B cell (primary cell): ENCODE data around the gene BMERB1. TPM values are rescaled to one million over a fixed set of nuclear protein-coding genes. Genes with fewer than 3 reads are reported as not detected.
"Not testable (repeated sequence)": the region's sequence is repeated elsewhere in the genome, so short reads cannot be mapped to it uniquely, and the experiment has no call there.

ENCODE experiments used
- ATAC-seq: fragments of 200-7000 bp; cut with Tn5 transposase; one replicate; pipeline ENCODE4 v1.10.0; 2021; ENCODE audit warnings: low read depth, mild to moderate bottlenecking, moderate number of reproducible peaks, moderate library complexity
- CTCF ChIA-PET: fragments of 350-600 bp; sonication (Branson Sonifier 250); formaldehyde crosslinking; loops from one replicate; lab custom pipeline; 2021; ENCODE audit warnings: antibody characterized with exemption, inconsistent platforms; lab: Charles Lee
- POLR2A ChIA-PET: fragments of 350-600 bp; sonication (Branson Sonifier 250); formaldehyde crosslinking; loops from one replicate; lab custom pipeline; 2021; ENCODE audit warnings: antibody characterized with exemption; lab: Charles Lee
- DNase-seq: peaks from one replicate; pipeline ENCODE4 v3.0.0; 2013
- H2AFZ ChIP-seq: 2 replicates; pipeline ENCODE4 v1.6.1; 2012; ENCODE audit warnings: mild to moderate bottlenecking, low read depth, low read length; ENCODE audit not compliant: insufficient read depth, poor library complexity, severe bottlenecking
- H3K27ac ChIP-seq, 2 donors: 1 replicate in 1 of 2; 2 replicates in 1 of 2; pipeline ENCODE4 v1.5.1; 2012 to 2013; ENCODE audit warnings: low read length in 2 of 2, mild to moderate bottlenecking in 2 of 2, moderate library complexity in 1 of 2
- H3K27me3 ChIP-seq, 4 experiments: fragments of 200-600 bp in 1 of 4; sonication (generic) in 1 of 4; replicated peaks in 1 of 4; 1 replicate in 2 of 4; 2 replicates in 2 of 4; pipeline versions ENCODE4 v1.6.1 to v1.7.0; 2013 to 2016; ENCODE audit warnings: low read length in 3 of 4, mild to moderate bottlenecking in 2 of 4, mixed read lengths in 1 of 4, moderate library complexity in 1 of 4; ENCODE audit not compliant: insufficient read depth in 4 of 4, control insufficient read depth in 3 of 4; ENCODE audit errors: control extremely low read depth in 1 of 4
- H3K36me3 ChIP-seq, 2 experiments: replicated peaks in 1 of 2; 1 replicate in 1 of 2; 2 replicates in 1 of 2; pipeline versions ENCODE4 v1.6.1 to v1.7.1; 2013; ENCODE audit warnings: low read length in 1 of 2; ENCODE audit not compliant: insufficient read depth in 2 of 2, control insufficient read depth in 1 of 2; ENCODE audit errors: control extremely low read depth in 1 of 2, extremely low read depth in 1 of 2
- H3K4me1 ChIP-seq, 2 donors: fragments of 200-600 bp in 1 of 2; sonication (generic) in 1 of 2; 1 replicate in 1 of 2; 2 replicates in 1 of 2; pipeline versions ENCODE4 v1.5.1 to v1.6.1; 2013 to 2017; ENCODE audit warnings: low read length in 2 of 2; ENCODE audit not compliant: control insufficient read depth in 2 of 2, insufficient read depth in 2 of 2
- H3K4me2 ChIP-seq: replicated peaks from 2 replicates; pipeline ENCODE3; 2012; ENCODE audit warnings: mild to moderate bottlenecking, low read depth, low read length; ENCODE audit not compliant: poor library complexity, severe bottlenecking
- H3K4me3 ChIP-seq, 5 experiments: fragments of 200-600 bp in 1 of 5; sonication (generic) in 1 of 5; 1 replicate in 3 of 5; 2 replicates in 2 of 5; pipeline versions ENCODE4 v1.5.1 to v1.7.0; 2011 to 2016; ENCODE audit warnings: low read length in 4 of 5, mild to moderate bottlenecking in 4 of 5, low read depth in 2 of 5, control low read depth in 1 of 5, moderate library complexity in 1 of 5; ENCODE audit not compliant: insufficient read depth in 1 of 5; ENCODE audit errors: control extremely low read depth in 1 of 5, extremely low read depth in 1 of 5
- H3K79me2 ChIP-seq: fragments of 200-600 bp; sonication (generic); one replicate; pipeline ENCODE4 v1.6.0; 2016; ENCODE audit warnings: low read length; ENCODE audit not compliant: control insufficient read depth, insufficient read depth
- H3K9ac ChIP-seq: fragments of 200-600 bp; sonication (generic); 2 replicates; pipeline ENCODE4 v1.6.1; 2017; ENCODE audit warnings: mild to moderate bottlenecking, low read length, moderate library complexity
- H3K9me3 ChIP-seq, 3 donors: one replicate each; pipeline versions ENCODE4 v1.6.1 to v1.7.1; 2013; ENCODE audit warnings: low read length in 2 of 3; ENCODE audit not compliant: control insufficient read depth in 2 of 3, insufficient read depth in 1 of 3; ENCODE audit errors: control extremely low read depth in 1 of 3
- H4K20me1 ChIP-seq: 2 replicates; pipeline ENCODE4 v1.6.0; 2012; ENCODE audit warnings: mild to moderate bottlenecking, low read length; ENCODE audit not compliant: insufficient read depth, control insufficient read depth, poor library complexity, severe bottlenecking
- H3K27ac Mint-ChIP-seq: one replicate; pipeline ENCODE4 v1.8.0; 2021; ENCODE audit warnings: mixed read lengths
- H3K27me3 Mint-ChIP-seq: one replicate; pipeline ENCODE4 v1.8.0; 2021; ENCODE audit warnings: mixed read lengths
- H3K4me1 Mint-ChIP-seq: one replicate; pipeline ENCODE4 v1.8.0; 2021; ENCODE audit warnings: mixed read lengths
- H3K4me3 Mint-ChIP-seq: one replicate; pipeline ENCODE4 v1.8.0; 2021; ENCODE audit warnings: mixed read lengths
- H3K9me3 Mint-ChIP-seq: one replicate; pipeline ENCODE4 v1.8.0; 2022; ENCODE audit warnings: mixed read lengths; ENCODE audit not compliant: insufficient read depth
- EZH2 ChIP-seq: IDR thresholded peaks from 2 replicates; pipeline ENCODE4 v1.6.1; 2012; ENCODE audit warnings: borderline replicate concordance, low read depth, mild to moderate bottlenecking, moderate library complexity, low read length; ENCODE audit not compliant: insufficient read depth, poor library complexity, severe bottlenecking
- WGBS: methylation state at CpG from one replicate; pipeline ENCODE4 v1.1.5; 2013; ENCODE audit warnings: missing lambda C conversion rate; ENCODE audit not compliant: insufficient coverage; 5-methylcytosine and 5-hydroxymethylcytosine counted together
- intact Hi-C: fragments of 100-400 bp; cut with micrococcal nuclease; formaldehyde crosslinking; loops from one replicate; pipeline ENCODE4 v1.10.0; 2022
- polyA plus RNA-seq: library from polyadenylated mRNA; depleted of rRNA; stranded (reverse); fragments of >200 nt; gene quantifications from 2 replicates; pipeline ENCODE4 v1.2.3, GENCODE V29; 2012
- total RNA-seq, 2 donors: library from RNA; stranded (reverse); fragments of 120-200 nt in 1 of 2; gene quantifications; 1 replicate in 1 of 2; 2 replicates in 1 of 2; pipeline versions ENCODE4 v1.2.3 to v1.2.4, GENCODE V29; 2013 to 2022
- TF ChIP-seq, protein P1 (sequence below): fragments of 200-600 bp; IDR thresholded peaks from one replicate; pipeline ENCODE4 v1.8.0; 2022; ENCODE audit warnings: antibody characterized with exemption, mild to moderate bottlenecking

Gene BMERB1
- total and polyA plus RNA-seq, 2 donors (not counting 1 experiment from before 2014, with no cell fraction given), result 2.2 to 11.2 TPM

DNA sequence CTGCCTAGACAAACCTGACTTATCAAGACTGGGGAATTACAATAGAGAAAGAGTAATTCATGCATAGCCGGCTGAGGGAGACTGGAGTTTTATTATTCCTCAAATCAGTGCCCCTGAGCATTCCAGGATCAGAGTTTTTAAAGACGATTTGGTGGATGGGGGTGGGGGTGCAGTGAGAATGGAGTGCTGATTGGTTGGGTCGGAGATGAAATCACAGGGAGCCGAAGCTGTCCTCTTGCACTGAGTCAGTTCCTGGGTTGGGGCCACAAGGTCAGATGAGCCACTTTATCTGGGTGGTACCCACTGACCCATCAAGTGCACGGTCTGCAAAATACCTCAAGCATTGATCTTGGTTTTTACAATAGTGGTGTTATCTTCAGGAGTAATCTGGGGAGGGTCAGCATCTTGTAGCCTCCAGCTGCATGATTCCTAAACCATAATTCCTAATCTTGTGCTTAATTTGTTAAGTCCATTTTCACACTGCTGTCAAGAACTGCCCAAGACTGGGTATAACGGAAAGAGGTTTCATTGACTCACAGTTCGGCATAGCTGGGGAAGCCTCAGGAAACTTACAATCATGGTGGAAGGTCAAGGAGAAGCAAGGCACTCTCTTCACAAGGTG lies 139.0 kb downstream of the BMERB1 start:
- no peaks in the 10 kb centered on the region for H3K79me2 ChIP-seq
- ChIA-PET CTCF (no interaction called here), POLR2A (no interaction called here)

DNA sequence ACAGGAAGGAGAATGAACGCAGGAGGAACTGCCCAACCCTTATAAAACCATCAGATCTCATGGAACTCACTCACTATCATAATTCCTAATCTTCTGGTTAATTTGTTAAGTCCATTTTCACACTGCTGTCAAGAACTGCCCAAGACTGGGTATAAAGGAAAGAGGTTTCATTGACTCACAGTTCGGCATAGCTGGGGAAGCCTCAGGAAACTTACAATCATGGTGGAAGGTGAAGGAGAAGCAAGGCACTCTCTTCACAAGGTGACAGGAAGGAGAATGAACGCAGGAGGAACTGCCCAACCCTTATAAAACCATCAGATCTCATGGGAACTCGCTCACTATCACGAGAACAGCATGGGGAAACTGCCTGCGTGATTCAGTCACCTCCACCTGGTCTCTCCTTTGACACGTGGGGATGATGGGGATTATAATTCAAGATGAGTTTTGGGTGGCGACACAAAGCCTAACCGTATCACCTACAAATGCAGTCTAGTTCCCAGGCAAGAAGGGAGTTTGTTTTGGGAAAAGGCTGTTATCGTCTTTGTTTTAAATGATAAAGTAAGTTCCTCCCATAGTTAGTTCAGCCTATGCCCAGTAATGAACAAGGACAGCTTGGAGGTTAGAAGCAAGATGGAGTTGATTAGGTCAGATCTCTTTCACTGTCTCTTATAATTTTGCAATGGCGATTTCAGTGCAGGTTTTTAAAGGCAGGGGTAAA lies 139.7 kb downstream of the BMERB1 start:
- H3K4me1 Mint-ChIP-seq, H3K79me2 ChIP-seq, H3K27me3 ChIP-seq, H3K9ac ChIP-seq, ATAC-seq, H3K4me2 ChIP-seq, intact Hi-C loops, POLR2A ChIA-PET, DNase-seq, H3K27ac ChIP-seq, H3K36me3 ChIP-seq, H3K4me1 ChIP-seq, H3K27me3 Mint-ChIP-seq, H2AFZ ChIP-seq, CTCF ChIA-PET, H3K4me3 ChIP-seq, H3K4me3 Mint-ChIP-seq, H3K27ac Mint-ChIP-seq, H4K20me1 ChIP-seq: not testable (repeated sequence)
- WGBS, result 100% methylated on average over 4 of the region's 11 CpGs
- H3K9me3 Mint-ChIP-seq, result peaks cover 13% of the 10 kb centered on the region
- peaks cover 0 to 15% (median 0%) of the 10 kb centered on the region in 3 donors for H3K9me3 ChIP-seq

More for the DNA sequence above, 139.0 kb downstream of the BMERB1 start:
- Histone ChIP-seq H3K9ac (no peak overlapping the region), H3K9me3 (peaks cover 0 to 15% (median 0%) of the 10 kb centered on the region in 3 donors), H3K27ac (no peak overlapping the region), H2AFZ (no peak overlapping the region), H3K4me3 (no peak overlapping the region), H3K4me1 (no peaks in the 10 kb centered on the region), H3K4me2 (no peak overlapping the region), H3K36me3 (no peaks in the 10 kb centered on the region), H4K20me1 (no peaks in the 10 kb centered on the region), H3K27me3 (no peaks in the 10 kb centered on the region)
- no peak overlapping the region for H3K27ac Mint-ChIP-seq
- intact Hi-C loops, result no loop called here
- no peaks in the 10 kb centered on the region for H3K27me3 Mint-ChIP-seq
- WGBS, result 100% methylated on average over 4 of the region's 7 CpGs
- no peak for ATAC-seq
- TF ChIP-seq EZH2, result no peak
- TF ChIP-seq, protein P1, sequence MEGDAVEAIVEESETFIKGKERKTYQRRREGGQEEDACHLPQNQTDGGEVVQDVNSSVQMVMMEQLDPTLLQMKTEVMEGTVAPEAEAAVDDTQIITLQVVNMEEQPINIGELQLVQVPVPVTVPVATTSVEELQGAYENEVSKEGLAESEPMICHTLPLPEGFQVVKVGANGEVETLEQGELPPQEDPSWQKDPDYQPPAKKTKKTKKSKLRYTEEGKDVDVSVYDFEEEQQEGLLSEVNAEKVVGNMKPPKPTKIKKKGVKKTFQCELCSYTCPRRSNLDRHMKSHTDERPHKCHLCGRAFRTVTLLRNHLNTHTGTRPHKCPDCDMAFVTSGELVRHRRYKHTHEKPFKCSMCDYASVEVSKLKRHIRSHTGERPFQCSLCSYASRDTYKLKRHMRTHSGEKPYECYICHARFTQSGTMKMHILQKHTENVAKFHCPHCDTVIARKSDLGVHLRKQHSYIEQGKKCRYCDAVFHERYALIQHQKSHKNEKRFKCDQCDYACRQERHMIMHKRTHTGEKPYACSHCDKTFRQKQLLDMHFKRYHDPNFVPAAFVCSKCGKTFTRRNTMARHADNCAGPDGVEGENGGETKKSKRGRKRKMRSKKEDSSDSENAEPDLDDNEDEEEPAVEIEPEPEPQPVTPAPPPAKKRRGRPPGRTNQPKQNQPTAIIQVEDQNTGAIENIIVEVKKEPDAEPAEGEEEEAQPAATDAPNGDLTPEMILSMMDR, result no peak
- no peak for DNase-seq
- H3K4me1 Mint-ChIP-seq, result peaks cover 7% of the 10 kb centered on the region
- H3K9me3 Mint-ChIP-seq, result peaks cover 13% of the 10 kb centered on the region
- no peak overlapping the region for H3K4me3 Mint-ChIP-seq
